Measurements from ENCODE around the gene OPN1MW3.
"Not testable (repeated sequence)": the region's sequence is repeated elsewhere in the genome, so short reads cannot be mapped to it uniquely, and the experiment has no call there.

DNA sequence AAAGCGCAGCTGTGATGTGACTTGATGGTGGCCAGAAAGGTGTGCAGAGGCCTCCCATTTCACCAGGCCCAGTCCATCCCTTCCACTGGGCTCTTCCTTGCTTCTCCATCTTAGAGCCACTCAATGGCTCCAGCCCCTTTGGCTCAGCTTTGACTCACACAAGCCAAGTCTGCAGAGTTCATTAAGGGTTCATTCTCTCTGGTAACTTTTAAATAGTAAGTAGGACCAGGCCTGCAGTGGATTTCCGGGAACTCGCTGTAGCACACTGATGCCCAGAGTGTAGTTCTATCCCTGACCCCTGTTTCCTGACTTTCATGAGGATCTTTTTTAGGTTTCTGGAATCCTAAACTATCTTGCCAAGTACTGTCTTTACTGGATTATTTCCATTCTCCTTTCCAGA is 25.9 kb upstream of the OPN1MW3 start:
- TF ChIP-seq, protein P1, sequence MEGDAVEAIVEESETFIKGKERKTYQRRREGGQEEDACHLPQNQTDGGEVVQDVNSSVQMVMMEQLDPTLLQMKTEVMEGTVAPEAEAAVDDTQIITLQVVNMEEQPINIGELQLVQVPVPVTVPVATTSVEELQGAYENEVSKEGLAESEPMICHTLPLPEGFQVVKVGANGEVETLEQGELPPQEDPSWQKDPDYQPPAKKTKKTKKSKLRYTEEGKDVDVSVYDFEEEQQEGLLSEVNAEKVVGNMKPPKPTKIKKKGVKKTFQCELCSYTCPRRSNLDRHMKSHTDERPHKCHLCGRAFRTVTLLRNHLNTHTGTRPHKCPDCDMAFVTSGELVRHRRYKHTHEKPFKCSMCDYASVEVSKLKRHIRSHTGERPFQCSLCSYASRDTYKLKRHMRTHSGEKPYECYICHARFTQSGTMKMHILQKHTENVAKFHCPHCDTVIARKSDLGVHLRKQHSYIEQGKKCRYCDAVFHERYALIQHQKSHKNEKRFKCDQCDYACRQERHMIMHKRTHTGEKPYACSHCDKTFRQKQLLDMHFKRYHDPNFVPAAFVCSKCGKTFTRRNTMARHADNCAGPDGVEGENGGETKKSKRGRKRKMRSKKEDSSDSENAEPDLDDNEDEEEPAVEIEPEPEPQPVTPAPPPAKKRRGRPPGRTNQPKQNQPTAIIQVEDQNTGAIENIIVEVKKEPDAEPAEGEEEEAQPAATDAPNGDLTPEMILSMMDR (IDR thresholded peaks at IDR 0.05; ENCODE audit: borderline replicate concordance, extremely low read depth, low read length, poor library complexity, severe bottlenecking) = not testable (repeated sequence)
- TF ChIP-seq EZH2 (IDR thresholded peaks at IDR 0.05; ENCODE audit: borderline replicate concordance, low read depth, low read length, severe bottlenecking) = not testable (repeated sequence)

Measured in DND-41 (cell line).